Measurements from ENCODE around the gene HNRNPUL1. TPM values are rescaled to one million over a fixed set of nuclear protein-coding genes. Genes with fewer than 3 reads are reported as not detected.

The HNRNPUL1 gene
- total RNA-seq, 1 experiment from 2014 or later: 158 TPM

DNA sequence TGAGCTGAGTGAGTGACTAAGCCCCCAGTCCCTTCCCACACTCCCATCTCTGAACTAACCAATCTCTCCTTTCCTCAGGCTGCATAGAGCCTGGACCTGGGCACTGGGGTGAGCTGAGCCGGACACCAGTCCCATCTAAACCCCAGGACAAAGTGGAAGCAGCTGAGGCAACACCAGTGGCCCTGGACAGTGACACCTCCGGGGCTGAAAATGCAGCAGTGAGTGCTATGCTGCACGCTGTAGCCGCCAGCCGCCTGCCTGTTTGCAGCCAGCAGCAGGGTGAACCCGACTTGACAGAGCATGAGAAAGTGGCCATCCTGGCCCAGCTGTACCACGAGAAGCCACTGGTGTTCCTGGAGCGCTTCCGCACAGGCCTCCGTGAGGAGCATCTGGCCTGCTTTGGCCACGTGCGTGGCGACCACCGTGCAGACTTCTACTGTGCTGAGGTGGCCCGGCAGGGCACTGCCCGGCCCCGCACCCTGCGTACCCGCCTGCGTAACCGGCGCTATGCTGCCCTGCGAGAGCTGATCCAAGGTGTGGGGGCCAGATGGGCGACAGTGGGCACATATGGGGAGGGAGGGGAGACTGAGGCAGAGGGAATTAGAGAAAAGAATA, 52.2 kb downstream of the HNRNPUL1 start:
- Histone ChIP-seq H3F3A (ENCODE audit: low read length, unreplicated experiment) (no peaks in the 10 kb centered on the region), H3K79me2 (ENCODE audit: low read length) (peaks cover 21% of the 10 kb centered on the region), H3K4me1 (ENCODE audit: insufficient read depth, low read length) (no peaks in the 10 kb centered on the region; the same call in 1 of the 2 replicates), H3K9ac (ENCODE audit: low read length) (no peak overlapping the region), H3K36me3 (ENCODE audit: low read depth, low read length) (peaks cover 8% of the 10 kb centered on the region; the same call in 1 of the 2 replicates), H3K9me2 (replicated peaks; ENCODE audit: low read length) (no peaks in the 10 kb centered on the region), H4K20me1 (ENCODE audit: low read length) (no peaks in the 10 kb centered on the region), H2AFZ (ENCODE audit: low read length) (no peak overlapping the region), H3K9me3 (ENCODE audit: low read length) (no peaks in the 10 kb centered on the region), H3K27ac (ENCODE audit: low read length) (no peak overlapping the region), H3K4me2 (ENCODE audit: low read length) (no peak overlapping the region), H3K27me3 (ENCODE audit: low read length) (no peaks in the 10 kb centered on the region), H3K4me3 (ENCODE audit: low read length) (no peak overlapping the region)
- ChIA-PET CTCF (no interaction called here), POLR2A (ENCODE audit: unreplicated experiment) (no interaction called here)
- DNase-seq (no peak), ATAC-seq (no peak)
- TF ChIP-seq EZH2phosphoT487 (IDR thresholded peaks at IDR 0.05; ENCODE audit: borderline replicate concordance, low read length) (no peak), CTCF (conservative IDR thresholded peaks at IDR 0.05; ENCODE audit: low read depth, low read length) (no peak), EZH2 (IDR thresholded peaks at IDR 0.05; ENCODE audit: low read length, unreplicated experiment) (no peak)
- intact Hi-C loops (cut with micrococcal nuclease): no loop called here
- no TSS peak for BruUV-seq (replicated peaks)

DNA sequence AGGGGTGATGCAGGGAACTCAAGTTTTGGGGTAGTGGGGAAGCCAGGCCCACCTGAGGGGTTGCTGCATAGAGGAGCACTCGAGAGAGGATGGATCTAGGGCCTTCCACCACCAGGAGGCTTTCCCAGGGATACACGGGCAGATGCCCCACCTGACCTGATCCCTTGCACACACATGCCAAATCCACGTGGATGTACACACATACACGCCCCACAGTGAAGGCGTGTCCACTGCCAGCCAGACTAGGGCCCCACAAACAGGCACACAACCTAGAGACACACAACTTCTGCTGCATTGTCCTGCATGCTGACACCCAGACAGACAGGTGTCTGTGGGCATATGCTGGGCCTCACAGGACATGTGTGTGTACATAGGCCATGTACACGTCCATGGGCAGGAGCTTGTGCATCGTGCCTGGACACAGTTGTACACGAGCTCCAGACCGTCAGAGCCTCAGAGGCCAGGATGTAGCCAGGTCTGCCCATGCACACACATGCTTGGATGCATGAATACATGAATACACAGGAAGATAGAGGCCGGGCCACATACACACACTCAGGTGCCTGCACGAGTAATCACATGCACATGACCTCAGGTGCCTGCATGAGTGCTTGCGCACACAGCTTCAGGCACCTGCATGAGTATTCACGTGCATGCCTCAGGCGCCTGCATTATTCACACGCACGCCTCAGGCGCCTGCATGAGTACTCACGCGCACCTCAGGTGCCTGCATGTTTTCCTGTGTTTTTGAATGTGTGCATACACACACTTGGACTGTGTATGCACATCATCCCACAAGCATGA, 54.7 kb downstream of the HNRNPUL1 start:
- Histone ChIP-seq H2AFZ (ENCODE audit: low read length) (no peak overlapping the region), H3K4me1 (ENCODE audit: insufficient read depth, low read length) (peaks cover 21% of the 10 kb centered on the region), H4K20me1 (ENCODE audit: low read length) (no peaks in the 10 kb centered on the region), H3K4me3 (ENCODE audit: low read length) (no peak overlapping the region), H3K36me3 (ENCODE audit: low read depth, low read length) (peaks cover 8% of the 10 kb centered on the region; the same call in 1 of the 2 replicates), H3F3A (ENCODE audit: low read length, unreplicated experiment) (no peaks in the 10 kb centered on the region), H3K9me3 (ENCODE audit: low read length) (no peaks in the 10 kb centered on the region), H3K27me3 (ENCODE audit: low read length) (no peaks in the 10 kb centered on the region), H3K9me2 (replicated peaks; ENCODE audit: low read length) (no peaks in the 10 kb centered on the region), H3K9ac (ENCODE audit: low read length) (no peak overlapping the region), H3K79me2 (ENCODE audit: low read length) (no peaks in the 10 kb centered on the region), H3K27ac (ENCODE audit: low read length) (no peak overlapping the region), H3K4me2 (ENCODE audit: low read length) (no peak overlapping the region)
- DNase-seq: no peak
- ATAC-seq: no peak
- intact Hi-C loops (cut with micrococcal nuclease): no loop called here
- ChIA-PET CTCF (no interaction called here), POLR2A (ENCODE audit: unreplicated experiment) (no interaction called here)
- TF ChIP-seq CTCF (conservative IDR thresholded peaks at IDR 0.05; ENCODE audit: low read depth, low read length) (no peak), EZH2 (IDR thresholded peaks at IDR 0.05; ENCODE audit: low read length, unreplicated experiment) (no peak), EZH2phosphoT487 (IDR thresholded peaks at IDR 0.05; ENCODE audit: borderline replicate concordance, low read length) (no peak)
- BruUV-seq (replicated peaks): no TSS peak
